AG04450 (cell line): ENCODE data around the gene CTDP1. TPM values are rescaled to one million over a fixed set of nuclear protein-coding genes. Genes with fewer than 3 reads are reported as not detected.

Experiments
- CTCF ChIA-PET: fragments of 300-600, 350-600 bp; formaldehyde crosslinking; extraction: SDS; loops from one replicate; lab custom pipeline; 2022; ENCODE audit warnings: antibody characterized with exemption, inconsistent platforms; lab: Charles Lee
- POLR2A ChIA-PET: fragments of 350-600 bp; formaldehyde crosslinking; extraction: SDS; loops from one replicate; lab custom pipeline; 2021; ENCODE audit warnings: antibody characterized with exemption, inconsistent platforms; lab: Yijun Ruan, JAX
- DNase-seq: peaks from one replicate; pipeline ENCODE4 v3.0.0-alpha.2; 2011; ENCODE audit warnings: low read depth, low spot score
- H3K27ac ChIP-seq: one replicate; pipeline ENCODE4 v1.5.1; 2012; ENCODE audit warnings: low read depth, low read length, control low read depth
- H3K27me3 ChIP-seq: one replicate; pipeline ENCODE4 v1.6.0; 2012; ENCODE audit warnings: low read length; ENCODE audit not compliant: control insufficient read depth, insufficient read depth
- H3K4me3 ChIP-seq: 2 replicates; pipeline ENCODE4 v1.5.1; 2011; ENCODE audit warnings: mild to moderate bottlenecking, low read depth, low read length, control low read depth
- H3K9me3 ChIP-seq: 2 replicates; pipeline ENCODE4 v1.5.1; 2012; ENCODE audit warnings: low read length; ENCODE audit not compliant: control insufficient read depth, insufficient read depth
- polyA plus RNA-seq: library from polyadenylated mRNA; depleted of rRNA; stranded (reverse); fragments of >200 nt; gene quantifications from 2 replicates; pipeline ENCODE4 v1.2.3, GENCODE V29; 2011
- TF ChIP-seq, protein P1 (sequence below): IDR thresholded peaks from 2 replicates; pipeline ENCODE4 v1.5.1; 2011; ENCODE audit warnings: low read depth, low read length, control low read depth, inconsistent platforms

Gene CTDP1
- polyA plus RNA-seq, 1 experiment: 8.4 TPM

DNA sequence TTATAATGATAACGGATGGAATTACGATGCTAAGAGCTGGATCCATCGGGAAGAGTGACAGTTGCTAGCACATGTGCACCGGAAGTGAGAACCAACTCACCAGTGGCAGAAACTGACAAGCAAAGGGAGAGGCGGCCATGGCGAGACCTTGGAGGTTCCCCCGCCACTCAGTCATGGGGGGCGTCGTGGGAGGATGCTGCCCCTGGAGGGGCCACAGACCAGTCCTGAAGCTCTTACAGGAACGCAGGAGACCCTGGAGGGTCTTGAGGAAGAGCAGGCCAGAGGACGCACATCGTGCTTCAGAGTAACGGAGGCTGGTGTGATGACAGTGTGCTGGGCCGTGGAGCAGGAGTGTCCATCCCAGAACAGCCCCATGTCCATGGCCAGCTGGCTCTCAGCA lies 65.0 kb downstream of the CTDP1 start:
- Histone ChIP-seq H3K27ac (no peak overlapping the region), H3K27me3 (no peaks in the 10 kb centered on the region), H3K4me3 (no peak overlapping the region), H3K9me3 (peaks cover 27% of the 10 kb centered on the region)
- POLR2A ChIA-PET: no interaction called here
- DNase-seq: no peak
- TF ChIP-seq, protein P1, sequence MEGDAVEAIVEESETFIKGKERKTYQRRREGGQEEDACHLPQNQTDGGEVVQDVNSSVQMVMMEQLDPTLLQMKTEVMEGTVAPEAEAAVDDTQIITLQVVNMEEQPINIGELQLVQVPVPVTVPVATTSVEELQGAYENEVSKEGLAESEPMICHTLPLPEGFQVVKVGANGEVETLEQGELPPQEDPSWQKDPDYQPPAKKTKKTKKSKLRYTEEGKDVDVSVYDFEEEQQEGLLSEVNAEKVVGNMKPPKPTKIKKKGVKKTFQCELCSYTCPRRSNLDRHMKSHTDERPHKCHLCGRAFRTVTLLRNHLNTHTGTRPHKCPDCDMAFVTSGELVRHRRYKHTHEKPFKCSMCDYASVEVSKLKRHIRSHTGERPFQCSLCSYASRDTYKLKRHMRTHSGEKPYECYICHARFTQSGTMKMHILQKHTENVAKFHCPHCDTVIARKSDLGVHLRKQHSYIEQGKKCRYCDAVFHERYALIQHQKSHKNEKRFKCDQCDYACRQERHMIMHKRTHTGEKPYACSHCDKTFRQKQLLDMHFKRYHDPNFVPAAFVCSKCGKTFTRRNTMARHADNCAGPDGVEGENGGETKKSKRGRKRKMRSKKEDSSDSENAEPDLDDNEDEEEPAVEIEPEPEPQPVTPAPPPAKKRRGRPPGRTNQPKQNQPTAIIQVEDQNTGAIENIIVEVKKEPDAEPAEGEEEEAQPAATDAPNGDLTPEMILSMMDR: no peak
- CTCF ChIA-PET: no interaction called here

DNA sequence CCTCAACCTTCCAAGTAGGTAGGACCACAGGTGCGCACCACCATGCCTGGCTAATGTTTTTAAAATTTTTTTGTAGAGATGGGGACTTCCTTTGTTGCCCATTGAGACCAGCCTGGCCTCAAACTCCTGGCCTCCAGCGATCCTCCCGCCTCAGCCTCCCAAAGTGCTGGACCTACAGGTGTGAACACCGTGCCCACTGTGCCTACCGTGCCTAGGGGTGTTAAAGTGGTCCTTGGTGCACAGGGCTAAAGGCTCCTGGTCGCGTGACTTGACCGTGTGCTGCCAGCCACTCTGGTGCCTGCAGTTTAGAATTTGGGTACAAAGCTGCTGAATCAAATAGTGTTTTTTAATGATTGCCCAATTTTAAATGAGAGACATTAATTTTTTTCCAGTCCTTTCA lies 67.1 kb downstream of the CTDP1 start:
- Histone ChIP-seq H3K4me3 (no peak overlapping the region), H3K27me3 (no peaks in the 10 kb centered on the region), H3K27ac (no peak overlapping the region), H3K9me3 (peaks cover 24% of the 10 kb centered on the region)
- POLR2A ChIA-PET: no interaction called here
- DNase-seq: no peak
- CTCF ChIA-PET: no interaction called here
- TF ChIP-seq, protein P1: no peak

DNA sequence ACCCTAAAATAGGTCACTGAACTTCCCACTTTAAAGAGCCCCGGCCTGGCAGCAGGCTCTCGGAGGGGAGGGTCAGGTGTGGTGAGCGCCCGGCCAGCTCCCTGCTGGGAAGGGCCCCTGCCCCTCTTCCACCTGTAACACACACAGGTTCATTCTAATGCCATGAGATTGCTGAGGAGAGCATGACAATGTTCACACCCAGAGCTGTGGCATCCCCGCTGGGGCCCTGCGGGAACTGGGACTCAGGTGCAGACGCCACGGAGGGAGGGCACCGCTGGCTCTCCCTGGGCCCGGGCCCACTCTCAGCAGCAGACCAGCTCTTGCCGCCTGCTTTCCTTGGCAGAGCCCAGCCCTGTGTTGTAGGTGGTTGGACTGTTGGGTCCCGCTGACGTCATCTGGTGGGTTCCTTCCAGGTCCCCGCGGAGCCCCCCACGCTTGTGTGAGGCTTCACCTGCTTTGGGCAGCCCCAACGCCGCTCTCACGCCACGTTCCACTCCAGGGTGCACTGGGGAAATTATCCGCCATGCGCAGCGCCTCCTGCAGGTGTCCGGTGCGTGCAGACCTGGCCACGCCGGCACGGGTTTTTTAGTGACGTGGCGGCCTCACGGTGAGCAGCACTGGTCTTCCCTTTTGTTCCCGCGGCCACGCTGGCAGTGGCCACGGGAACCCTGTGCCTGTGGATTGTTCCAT lies 67.7 kb downstream of the CTDP1 start:
- ChIA-PET POLR2A (no interaction called here), CTCF (no interaction called here)
- TF ChIP-seq, protein P1: no peak
- DNase-seq: no peak
- Histone ChIP-seq H3K27ac (no peak overlapping the region), H3K4me3 (no peak overlapping the region), H3K27me3 (no peaks in the 10 kb centered on the region), H3K9me3 (peaks cover 24% of the 10 kb centered on the region)

DNA sequence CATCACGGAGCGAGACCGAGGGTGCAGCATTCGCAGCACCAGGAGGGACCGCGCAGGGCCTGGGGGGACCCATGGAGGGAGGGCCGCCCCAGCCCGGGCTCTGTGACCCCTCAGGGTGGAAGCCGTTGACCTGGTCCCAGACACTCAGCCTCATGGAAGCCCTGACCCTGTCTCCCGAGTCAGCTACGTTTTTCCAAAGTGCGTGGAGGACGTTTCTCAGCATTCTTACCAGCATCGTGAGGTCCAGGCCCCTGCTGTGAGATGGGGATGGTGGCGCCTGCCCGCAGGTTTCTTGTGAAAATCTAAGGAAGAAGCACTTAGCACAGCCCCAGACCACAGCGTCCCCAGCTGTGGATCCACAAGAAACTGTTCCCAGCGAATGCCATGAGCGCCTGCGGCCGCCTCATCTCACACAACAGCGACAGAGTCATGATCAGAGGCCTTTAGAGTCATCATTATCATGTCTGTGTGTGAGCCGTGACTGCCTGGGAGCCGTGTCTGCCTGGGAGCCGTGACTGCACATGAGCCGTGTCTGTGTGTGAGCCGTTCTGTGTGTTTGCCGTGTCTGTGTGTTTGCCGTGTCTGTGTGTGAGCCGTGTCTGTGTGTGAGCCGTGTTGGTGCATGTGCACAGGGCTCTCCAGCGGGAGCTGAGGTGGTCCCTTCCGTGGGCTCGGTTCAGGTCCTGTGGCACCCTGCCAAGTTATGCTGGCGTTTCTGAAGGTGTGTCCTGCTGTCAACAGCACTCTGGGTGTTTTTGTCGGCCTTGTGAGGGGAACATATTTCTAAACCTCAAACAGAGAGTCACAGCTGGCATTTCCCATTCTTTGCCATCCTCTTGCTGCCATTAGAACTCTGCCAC lies 68.9 kb downstream of the CTDP1 start:
- peaks cover 24% of the 10 kb centered on the region for H3K9me3 ChIP-seq
- no peak overlapping the region for H3K27ac ChIP-seq
- no peak overlapping the region for H3K4me3 ChIP-seq
- TF ChIP-seq, protein P1: no peak
- CTCF ChIA-PET: no interaction called here
- no peak for DNase-seq
- POLR2A ChIA-PET: no interaction called here
- H3K27me3 ChIP-seq: no peaks in the 10 kb centered on the region
